HCT116 (cell line): ENCODE data around the gene VSIG2. TPM values are rescaled to one million over a fixed set of nuclear protein-coding genes. Genes with fewer than 3 reads are reported as not detected.

Experiments
- ATAC-seq: fragments of 200-7000 bp; cut with Tn5 transposase; 2 replicates; pipeline ENCODE4 v1.9.1; 2020; ENCODE audit warnings: mild to moderate bottlenecking, moderate library complexity
- BruUV-seq: library from RNA; stranded (reverse); fragments of 400-500 nt; replicated peaks from 2 replicates; lab custom pipeline; 2021; lab: Mats Ljungman, UMichigan
- CTCF ChIA-PET: fragments of 300-600 bp; sonication (Branson Sonifier 250); formaldehyde crosslinking; loops from one replicate; lab custom pipeline; 2021; ENCODE audit warnings: antibody characterized with exemption; lab: Charles Lee
- POLR2A ChIA-PET: fragments of 300-600, 350-600 bp; sonication (Branson Sonifier 250); formaldehyde crosslinking; loops from one replicate; lab custom pipeline; 2021; ENCODE audit warnings: antibody characterized with exemption; lab: Charles Lee
- RAD21 ChIA-PET, 2 experiments: fragments of 300-600 bp; sonication (Branson Sonifier 250); formaldehyde crosslinking; loops; one replicate each; lab custom pipeline; 2023; ENCODE audit warnings: low total read pairs in 2 of 2; ENCODE audit not compliant: uncharacterized antibody in 2 of 2, unreplicated experiment in 2 of 2, low non-redundant PET in 1 of 2; lab: Charles Lee
- DNase-seq: peaks from one replicate; pipeline ENCODE4 v3.0.0-alpha.2; 2010; ENCODE audit warnings: low read depth, low spot score
- H2AFZ ChIP-seq: fragments of 200-600 bp; shearing (Covaris generic), sonication (generic); 2 replicates; pipeline ENCODE4 v1.6.1; 2017; ENCODE audit warnings: low read depth, mixed run types, mixed read lengths, antibody characterized with exemption, low read length; ENCODE audit not compliant: poor library complexity, severe bottlenecking
- H3K27ac ChIP-seq: 2 replicates; pipeline ENCODE4 v1.5.1; 2012; ENCODE audit warnings: low read depth, low read length
- H3K27me3 ChIP-seq: fragments of 200-600 bp; sonication (generic); 2 replicates; pipeline ENCODE4 v1.6.1; 2016; ENCODE audit warnings: mixed run types, low read length, mixed read lengths; ENCODE audit not compliant: insufficient read depth
- H3K36me3 ChIP-seq, 2 experiments: fragments of 200-500 bp in 1 of 2; fragments of 200-600 bp in 1 of 2; sonication (Bioruptor generic) in 1 of 2; sonication (generic) in 1 of 2; 2 replicates each; pipeline versions ENCODE4 v1.5.1 to v1.6.1; 2014 to 2016; ENCODE audit warnings: low read length in 2 of 2, inconsistent platforms in 1 of 2, mixed read lengths in 1 of 2, mixed run types in 1 of 2; ENCODE audit not compliant: insufficient read depth in 2 of 2, control insufficient read depth in 1 of 2
- H3K4me1 ChIP-seq, 2 experiments: fragments of 200-600 bp in 1 of 2; sonication (generic) in 1 of 2; 2 replicates each; pipeline versions ENCODE4 v1.5.1 to v1.6.1; 2012 to 2017; ENCODE audit warnings: low read length in 2 of 2, inconsistent platforms in 1 of 2, mild to moderate bottlenecking in 1 of 2, mixed read lengths in 1 of 2, mixed run types in 1 of 2, moderate library complexity in 1 of 2; ENCODE audit not compliant: insufficient read depth in 2 of 2, control insufficient read depth in 1 of 2
- H3K4me2 ChIP-seq: fragments of 200-600 bp; sonication (generic); 2 replicates; pipeline ENCODE4 v1.6.1; 2017; ENCODE audit warnings: mixed run types, low read length, mixed read lengths
- H3K4me3 ChIP-seq, 2 experiments: fragments of 200-600 bp in 1 of 2; sonication (generic) in 1 of 2; replicated peaks in 1 of 2; 2 replicates each; pipeline ENCODE4 v1.5.1; 2011 to 2016; ENCODE audit warnings: low read length in 2 of 2, control low read depth in 1 of 2, low read depth in 1 of 2, mild to moderate bottlenecking in 1 of 2, mixed read lengths in 1 of 2, mixed run types in 1 of 2
- H3K79me2 ChIP-seq: fragments of 200-600 bp; sonication (generic); 2 replicates; pipeline ENCODE4 v1.6.1; 2017; ENCODE audit warnings: mild to moderate bottlenecking, mixed run types, low read length, moderate library complexity, mixed read lengths; ENCODE audit not compliant: insufficient read depth
- H3K9ac ChIP-seq: fragments of 200-600 bp; sonication (generic); 2 replicates; pipeline ENCODE4 v1.6.1; 2016; ENCODE audit warnings: low read length, mixed read lengths
- H3K9me2 ChIP-seq: fragments of 200-600 bp; sonication (generic), shearing (Covaris generic); 2 replicates; pipeline ENCODE4 v1.6.1; 2017; ENCODE audit warnings: mixed run types, mild to moderate bottlenecking, moderate library complexity; ENCODE audit not compliant: insufficient read depth
- H3K9me3 ChIP-seq, 2 experiments: fragments of 200-500 bp in 1 of 2; fragments of 200-600 bp in 1 of 2; sonication (Bioruptor generic) in 1 of 2; sonication (generic) in 1 of 2; 2 replicates each; pipeline ENCODE4 v1.6.1; 2014 to 2017; ENCODE audit warnings: low read length in 2 of 2, mixed read lengths in 2 of 2, inconsistent platforms in 1 of 2, low read depth in 1 of 2, mild to moderate bottlenecking in 1 of 2, mixed run types in 1 of 2, moderate library complexity in 1 of 2; ENCODE audit not compliant: control insufficient read depth in 1 of 2, insufficient read depth in 1 of 2
- H4K20me1 ChIP-seq: fragments of 200-600 bp; sonication (generic), shearing (Covaris generic); 2 replicates; pipeline ENCODE4 v1.6.1; 2017; ENCODE audit warnings: mixed run types, mild to moderate bottlenecking, moderate library complexity; ENCODE audit not compliant: insufficient read depth
- CBX3 ChIP-seq: IDR thresholded peaks from 2 replicates; pipeline ENCODE4 v1.6.1; 2012; ENCODE audit warnings: low read depth
- CEBPB ChIP-seq: IDR thresholded peaks from 2 replicates; pipeline ENCODE4 v1.6.1; 2012; ENCODE audit warnings: low read depth
- CTCF ChIP-seq, 3 experiments: fragments of 200-600 bp in 1 of 3; sonication (generic) in 1 of 3; IDR thresholded peaks in 2 of 3; conservative IDR thresholded peaks in 1 of 3; 2 replicates each; pipeline ENCODE4 v1.5.1; 2012 to 2017; ENCODE audit warnings: low read depth in 2 of 3, low read length in 2 of 3, antibody characterized with exemption in 1 of 3, borderline replicate concordance in 1 of 3, control low read depth in 1 of 3, mild to moderate bottlenecking in 1 of 3, mixed read lengths in 1 of 3, mixed run types in 1 of 3, moderate library complexity in 1 of 3; ENCODE audit not compliant: insufficient read depth in 1 of 3
- EGR1 ChIP-seq: IDR thresholded peaks from 2 replicates; pipeline ENCODE4 v1.6.1; 2012; ENCODE audit warnings: low read depth
- ELF1 ChIP-seq: IDR thresholded peaks from 2 replicates; pipeline ENCODE4 v1.6.1; 2012; ENCODE audit warnings: low read depth, borderline replicate concordance
- EZH2 ChIP-seq: fragments of 200-600 bp; sonication (generic); IDR thresholded peaks from 2 replicates; pipeline ENCODE4 v1.6.1; 2017; ENCODE audit warnings: antibody characterized with exemption, mixed run types
- EZH2phosphoT487 ChIP-seq: fragments of 200-600 bp; IDR thresholded peaks from 2 replicates; pipeline ENCODE4 v1.6.1; 2018; ENCODE audit warnings: antibody characterized with exemption, borderline replicate concordance
- JUND ChIP-seq: IDR thresholded peaks from 2 replicates; pipeline ENCODE4 v1.6.1; 2012
- POLR2A ChIP-seq: IDR thresholded peaks from 2 replicates; pipeline ENCODE4 v1.7.0; 2011; ENCODE audit warnings: borderline replicate concordance; ENCODE audit not compliant: insufficient read depth, insufficient read length; ENCODE audit errors: extremely low read depth
- POLR2AphosphoS5 ChIP-seq: IDR thresholded peaks from 2 replicates; pipeline ENCODE4 v1.6.1; 2011; ENCODE audit warnings: mild to moderate bottlenecking, low read depth, low read length, moderate library complexity
- REST ChIP-seq: IDR thresholded peaks from 2 replicates; pipeline ENCODE4 v1.6.1; 2012; ENCODE audit warnings: low read depth
- SIN3A ChIP-seq: IDR thresholded peaks from 2 replicates; pipeline ENCODE4 v1.6.1; 2012; ENCODE audit warnings: low read depth
- SRF ChIP-seq: IDR thresholded peaks from 2 replicates; pipeline ENCODE4 v1.6.1; 2012; ENCODE audit warnings: low read depth
- TCF7L2 ChIP-seq: IDR thresholded peaks from 2 replicates; pipeline ENCODE4 v1.7.0; 2011; ENCODE audit warnings: borderline replicate concordance, inconsistent platforms; ENCODE audit not compliant: insufficient read depth, insufficient read length; ENCODE audit errors: extremely low read depth
- YY1 ChIP-seq: IDR thresholded peaks from 2 replicates; pipeline ENCODE4 v1.6.1; 2011; ENCODE audit warnings: low read length, low read depth, moderate library complexity, mild to moderate bottlenecking; ENCODE audit not compliant: insufficient replicate concordance; ENCODE audit errors: extremely low read depth
- ZFX ChIP-seq: fragments of 450-650 bp; IDR thresholded peaks from 2 replicates; pipeline ENCODE4 v1.6.1; 2017
- ZNF274 ChIP-seq: fragments of 200-500 bp; sonication (Bioruptor generic); IDR thresholded peaks from 2 replicates; pipeline ENCODE4 v1.6.1; 2014; ENCODE audit warnings: mild to moderate bottlenecking, low read depth, low read length, inconsistent platforms
- intact Hi-C: fragments of 100-400 bp; cut with micrococcal nuclease; formaldehyde crosslinking; loops from 2 replicates; pipeline ENCODE4 v1.10.0; 2022
- total RNA-seq: library from RNA; stranded (reverse); gene quantifications from one replicate; pipeline ENCODE4 v1.2.1, GENCODE V29; 2021; ENCODE audit not compliant: unreplicated experiment
- TF ChIP-seq, protein P1 (sequence below): IDR thresholded peaks from 2 replicates; pipeline ENCODE4 v1.6.1; 2012
- TF ChIP-seq, protein P2 (sequence below): IDR thresholded peaks from 2 replicates; pipeline ENCODE4 v1.6.1; 2011; ENCODE audit warnings: mild to moderate bottlenecking, low read length, moderate library complexity; ENCODE audit not compliant: insufficient replicate concordance; ENCODE audit errors: extremely low read depth

The VSIG2 gene
- total RNA-seq, 1 experiment from 2014 or later, result not detected

GRCh38 chr11:124788521-124788920 lies 36.5 kb upstream of the VSIG2 start:
- no TSS peak for BruUV-seq
- Histone ChIP-seq H3K9me2 (no peaks in the 10 kb centered on the region), H3K27me3 (no peaks in the 10 kb centered on the region), H3K4me3 (no peak overlapping the region), H3K27ac (no peak overlapping the region), H2AFZ (no peak overlapping the region), H4K20me1 (0 out of 2 replicates have a peak, but pooled peaks cover 18% of the 10 kb centered on the region), H3K79me2 (peaks cover 69% of the 10 kb centered on the region), H3K36me3 (no peaks in the 10 kb centered on the region), H3K9ac (no peak overlapping the region), H3K4me2 (no peak overlapping the region), H3K9me3 (no peaks in the 10 kb centered on the region), H3K4me1 (peaks cover 0 to 5% of the 10 kb centered on the region in 2 experiments; a peak in 2 of 4 replicates)
- CTCF ChIA-PET, result interaction anchor here (0.8 kb wide), 1 partner anchor 10 kb away, joined by 4 read pairs; no protein-coding TSS in a partner anchor
- intact Hi-C loops, result no loop called here
- POLR2A ChIA-PET, result no interaction called here
- RAD21 ChIA-PET, result no interaction called here
- DNase-seq (no peak), ATAC-seq (no peak)
- TF ChIP-seq CEBPB (no peak), CTCF (IDR thresholded peaks at IDR 0.05 in 2 of 3, conservative IDR thresholded peaks at IDR 0.05 in 1 of 3; ENCODE audit: borderline replicate concordance in 1 of 3, insufficient read depth in 1 of 3, low read depth in 2 of 3, low read length in 2 of 3) (no peak), YY1 (no peak), CBX3 (no peak), EGR1 (no peak), SRF (no peak), EZH2 (no peak), JUND (no peak), POLR2AphosphoS5 (no peak), TCF7L2 (no peak), ELF1 (no peak), SIN3A (no peak), ZNF274 (no peak), POLR2A (no peak), EZH2phosphoT487 (no peak), ZFX (no peak), REST (no peak)
- TF ChIP-seq, protein P1, sequence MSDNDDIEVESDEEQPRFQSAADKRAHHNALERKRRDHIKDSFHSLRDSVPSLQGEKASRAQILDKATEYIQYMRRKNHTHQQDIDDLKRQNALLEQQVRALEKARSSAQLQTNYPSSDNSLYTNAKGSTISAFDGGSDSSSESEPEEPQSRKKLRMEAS, result no peak
- TF ChIP-seq, protein P2, sequence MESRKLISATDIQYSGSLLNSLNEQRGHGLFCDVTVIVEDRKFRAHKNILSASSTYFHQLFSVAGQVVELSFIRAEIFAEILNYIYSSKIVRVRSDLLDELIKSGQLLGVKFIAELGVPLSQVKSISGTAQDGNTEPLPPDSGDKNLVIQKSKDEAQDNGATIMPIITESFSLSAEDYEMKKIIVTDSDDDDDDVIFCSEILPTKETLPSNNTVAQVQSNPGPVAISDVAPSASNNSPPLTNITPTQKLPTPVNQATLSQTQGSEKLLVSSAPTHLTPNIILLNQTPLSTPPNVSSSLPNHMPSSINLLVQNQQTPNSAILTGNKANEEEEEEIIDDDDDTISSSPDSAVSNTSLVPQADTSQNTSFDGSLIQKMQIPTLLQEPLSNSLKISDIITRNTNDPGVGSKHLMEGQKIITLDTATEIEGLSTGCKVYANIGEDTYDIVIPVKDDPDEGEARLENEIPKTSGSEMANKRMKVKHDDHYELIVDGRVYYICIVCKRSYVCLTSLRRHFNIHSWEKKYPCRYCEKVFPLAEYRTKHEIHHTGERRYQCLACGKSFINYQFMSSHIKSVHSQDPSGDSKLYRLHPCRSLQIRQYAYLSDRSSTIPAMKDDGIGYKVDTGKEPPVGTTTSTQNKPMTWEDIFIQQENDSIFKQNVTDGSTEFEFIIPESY, result no peak
